Raji (cell line): ENCODE results near the gene C11orf97.

Experiments
- POLR2A ChIP-seq: IDR thresholded peaks from 2 replicates; pipeline ENCODE4 v1.6.1; 2011; ENCODE audit warnings: low read depth, low read length, control low read depth; ENCODE audit not compliant: insufficient read depth

The C11orf97 gene

GRCh38 chr11:94563848-94564467 is 51.7 kb downstream of the C11orf97 start:
- TF ChIP-seq POLR2A = no peak

GRCh38 chr11:94567181-94567670 is 55.0 kb downstream of the C11orf97 start, which contains the start of gene PIWIL4:
Gene PIWIL4 (plus strand): TSS chr11:94567368. CDS start chr11:94567519, 151 bp downstream.
- no peak for TF ChIP-seq POLR2A

GRCh38 chr11:94568200-94568599 is 55.9 kb downstream of the C11orf97 start:
- no peak for TF ChIP-seq POLR2A

- TF ChIP-seq POLR2A = no peak
Observed at GRCh38 chr11:94568717-94569116, 56.5 kb downstream of the C11orf97 start.

- no peak for TF ChIP-seq POLR2A
Observed at GRCh38 chr11:94574193-94574961, 62.1 kb downstream of the C11orf97 start.

- no peak for TF ChIP-seq POLR2A
Observed at GRCh38 chr11:94576306-94576705, 64.0 kb downstream of the C11orf97 start.

- TF ChIP-seq POLR2A = no peak
Observed at GRCh38 chr11:94577841-94578240, 65.6 kb downstream of the C11orf97 start.
